Fibroblast of skin of back (primary cell): ENCODE data around the gene TRMO.

Source experiments
- DNase-seq: peaks from one replicate; pipeline ENCODE4 v3.0.0-alpha.2; 2013

The TRMO gene

DNA sequence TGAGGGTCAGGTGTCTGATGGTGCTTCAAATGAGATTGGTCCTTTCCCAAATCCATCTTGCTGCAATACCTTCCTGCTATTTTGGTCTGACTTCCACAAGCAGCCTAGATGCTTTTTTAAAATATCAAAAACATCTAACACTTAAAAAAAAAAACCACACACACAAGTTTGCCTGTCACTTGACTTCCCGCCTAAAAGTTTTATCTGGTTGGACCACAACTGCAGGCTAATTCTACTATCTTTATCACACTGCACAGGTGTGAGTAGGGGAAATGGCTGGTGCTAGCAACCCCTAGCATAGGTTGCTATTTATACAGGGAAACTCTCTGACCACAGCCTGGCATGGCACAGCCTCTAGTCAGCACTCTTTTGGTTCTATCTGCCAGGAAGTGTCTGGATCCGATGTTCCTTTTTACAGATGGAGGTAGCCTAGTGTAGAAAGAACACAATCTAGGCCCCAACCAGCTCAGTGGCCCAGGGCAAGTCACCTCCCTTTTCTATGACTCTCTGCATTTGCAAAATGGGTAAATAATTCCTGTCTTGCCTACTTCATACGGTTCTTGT, 15.9 kb upstream of the TRMO start, which contains the start of gene HEMGN:
TSS of gene HEMGN (minus strand) at position 92 of the 564 bp plus-strand sequence. CDS start at position 56, 36 bp downstream.
- DNase-seq: no peak

DNA sequence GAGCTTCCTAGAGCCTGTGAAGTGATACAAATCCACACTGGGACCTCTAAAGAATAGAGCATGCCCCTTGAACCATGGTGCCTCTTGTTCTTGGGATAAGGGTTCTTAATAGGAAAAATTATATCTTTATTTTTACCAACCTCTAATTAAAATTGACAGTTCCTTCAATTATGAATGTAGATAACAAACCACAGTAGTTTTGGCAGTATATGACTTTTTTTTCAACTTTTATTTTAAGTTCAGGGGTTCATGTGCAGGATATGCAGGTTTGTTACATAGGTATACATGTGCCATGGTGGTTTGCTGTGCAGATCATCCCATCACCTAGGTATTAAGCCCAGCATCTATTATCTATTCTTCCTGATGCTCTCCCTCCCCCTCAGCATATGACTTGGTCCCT, 14.7 kb upstream of the TRMO start:
- DNase-seq: no peak

DNA sequence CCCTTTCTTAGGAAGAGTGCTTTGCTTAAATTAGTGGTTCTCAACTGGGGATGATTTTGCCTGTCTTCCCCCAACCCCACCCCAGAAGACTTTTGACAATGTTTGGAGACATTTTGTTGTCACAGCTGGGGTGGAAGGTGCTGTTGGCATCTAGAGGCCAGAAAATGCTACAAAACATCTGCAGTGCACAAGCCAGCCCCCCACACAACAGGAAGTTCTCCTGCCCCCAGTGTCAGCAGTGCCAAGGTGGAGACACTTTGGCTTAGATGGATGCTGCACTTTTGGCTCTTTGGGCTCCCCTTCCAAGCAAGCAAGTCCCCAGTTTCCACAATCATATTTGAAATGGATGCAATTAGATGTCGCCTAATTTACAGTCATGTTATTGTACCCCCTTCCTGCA, 13.0 kb upstream of the TRMO start:
- DNase-seq: no peak

DNA sequence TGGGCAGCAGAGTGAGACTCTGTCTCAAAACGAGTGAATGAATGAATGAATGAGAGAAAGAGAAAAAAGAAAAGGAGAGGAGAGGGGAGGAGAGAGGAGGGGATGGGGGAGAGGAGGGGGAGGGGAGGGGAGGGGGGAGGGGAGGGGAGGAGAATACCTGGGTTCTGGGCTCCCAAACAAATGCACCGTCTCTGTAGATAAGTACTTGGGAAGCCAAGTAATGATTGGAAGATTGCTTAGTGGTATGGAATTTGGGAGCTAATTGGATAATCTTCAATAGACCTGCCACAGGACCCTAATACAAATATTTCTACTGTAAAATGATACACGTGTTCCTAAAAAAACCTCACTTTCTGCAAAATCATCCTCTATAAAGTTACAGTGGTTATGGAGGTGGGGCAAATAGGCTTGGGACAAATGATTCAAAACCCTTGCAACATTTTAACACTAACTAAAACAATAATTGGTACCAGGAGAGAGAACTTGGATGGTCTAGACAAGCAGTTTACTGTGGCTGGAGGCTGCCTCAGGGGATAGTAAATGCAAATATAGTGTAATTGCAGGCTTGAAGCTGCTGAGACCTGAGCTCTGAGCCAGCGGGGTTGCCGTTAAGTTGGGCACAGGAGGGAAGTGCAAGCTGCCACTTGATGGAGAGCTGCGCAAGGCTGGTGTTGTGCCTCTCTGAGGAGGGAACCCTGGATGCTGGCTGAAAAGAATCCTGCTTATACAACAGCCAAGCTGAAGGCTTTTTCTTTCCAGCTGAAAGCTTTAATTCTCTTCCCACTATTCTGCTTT, 12.2 kb upstream of the TRMO start:
- no peak for DNase-seq

DNA sequence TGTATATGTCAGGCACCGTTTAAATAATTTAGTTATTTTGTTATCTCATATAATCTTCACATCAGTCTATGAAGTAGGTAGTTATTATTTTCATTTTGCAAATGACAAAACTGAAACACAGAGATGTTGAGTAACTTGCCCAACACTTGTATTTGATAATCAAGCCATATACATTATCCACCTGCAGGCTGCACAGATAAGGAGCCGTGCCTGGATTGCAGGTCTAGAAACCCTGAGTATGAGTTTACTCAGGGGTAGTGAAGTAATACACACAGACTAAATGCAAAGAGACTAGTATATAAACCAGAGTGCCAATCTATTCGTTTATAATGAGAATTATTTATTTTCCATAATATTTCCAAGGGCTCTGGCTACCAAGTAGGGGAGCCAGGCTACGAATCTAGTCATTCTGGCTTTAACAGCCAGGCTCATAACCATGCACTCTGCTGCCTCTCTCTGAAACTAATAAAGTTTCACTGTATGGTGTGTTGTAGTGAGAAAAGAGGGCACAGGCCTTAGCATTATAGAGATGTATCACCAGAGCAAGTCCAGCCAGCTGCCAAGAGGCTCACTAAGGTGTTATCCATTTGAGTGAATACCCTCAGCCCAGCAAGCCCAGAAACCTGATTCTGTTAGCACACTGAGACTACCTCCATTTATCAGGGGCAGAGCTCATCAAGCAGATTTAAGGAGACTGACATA, 11.1 kb upstream of the TRMO start:
- DNase-seq: no peak

DNA sequence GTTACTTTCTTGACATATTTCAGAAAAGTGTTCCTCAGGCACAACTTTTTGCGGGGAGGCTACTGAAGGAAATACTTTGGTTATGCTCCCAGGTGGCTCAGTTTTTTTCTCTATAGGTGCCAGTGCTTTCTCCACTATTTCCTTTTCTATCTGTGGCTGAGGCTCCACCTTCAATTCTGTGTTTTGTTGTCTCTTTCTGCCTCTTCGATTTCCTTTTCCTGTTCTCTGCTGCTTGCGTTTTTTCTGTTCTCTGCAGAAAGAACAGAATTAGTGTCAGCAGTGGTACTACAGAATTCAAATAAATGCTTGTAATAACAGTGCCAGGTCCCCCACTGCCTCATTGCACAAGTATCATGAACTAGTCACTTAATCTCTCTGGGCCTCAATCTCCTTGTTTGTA, 8.7 kb upstream of the TRMO start:
- no peak for DNase-seq

DNA sequence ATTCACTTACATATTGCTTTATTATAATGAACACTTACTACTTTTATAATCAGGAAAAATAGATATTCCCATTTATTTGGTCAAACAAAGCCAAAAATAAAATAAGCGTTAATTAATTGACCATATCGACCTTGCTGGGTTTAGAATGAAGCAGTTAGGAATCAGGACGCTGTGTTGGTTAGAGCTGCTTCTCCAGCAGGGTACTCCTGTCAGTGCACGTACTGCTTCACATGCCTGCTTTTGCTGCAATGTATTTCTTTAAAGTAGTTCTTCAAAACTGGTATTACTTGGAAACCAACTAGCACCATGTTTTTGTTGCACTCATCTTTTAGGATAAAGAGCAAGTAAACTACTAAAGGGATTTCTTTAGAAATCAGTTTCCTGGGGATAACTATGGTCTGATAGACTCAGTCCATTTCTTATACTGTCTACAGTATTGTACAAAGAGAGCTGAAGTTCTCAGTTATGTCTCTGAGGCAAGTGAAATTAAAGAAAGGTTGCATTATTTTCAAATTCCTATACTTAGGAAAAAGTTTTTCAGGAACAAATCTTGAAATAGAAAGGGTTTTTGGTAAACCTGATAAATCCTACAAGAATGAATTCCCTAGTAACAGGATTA, 6.8 kb upstream of the TRMO start:
- DNase-seq: no peak

DNA sequence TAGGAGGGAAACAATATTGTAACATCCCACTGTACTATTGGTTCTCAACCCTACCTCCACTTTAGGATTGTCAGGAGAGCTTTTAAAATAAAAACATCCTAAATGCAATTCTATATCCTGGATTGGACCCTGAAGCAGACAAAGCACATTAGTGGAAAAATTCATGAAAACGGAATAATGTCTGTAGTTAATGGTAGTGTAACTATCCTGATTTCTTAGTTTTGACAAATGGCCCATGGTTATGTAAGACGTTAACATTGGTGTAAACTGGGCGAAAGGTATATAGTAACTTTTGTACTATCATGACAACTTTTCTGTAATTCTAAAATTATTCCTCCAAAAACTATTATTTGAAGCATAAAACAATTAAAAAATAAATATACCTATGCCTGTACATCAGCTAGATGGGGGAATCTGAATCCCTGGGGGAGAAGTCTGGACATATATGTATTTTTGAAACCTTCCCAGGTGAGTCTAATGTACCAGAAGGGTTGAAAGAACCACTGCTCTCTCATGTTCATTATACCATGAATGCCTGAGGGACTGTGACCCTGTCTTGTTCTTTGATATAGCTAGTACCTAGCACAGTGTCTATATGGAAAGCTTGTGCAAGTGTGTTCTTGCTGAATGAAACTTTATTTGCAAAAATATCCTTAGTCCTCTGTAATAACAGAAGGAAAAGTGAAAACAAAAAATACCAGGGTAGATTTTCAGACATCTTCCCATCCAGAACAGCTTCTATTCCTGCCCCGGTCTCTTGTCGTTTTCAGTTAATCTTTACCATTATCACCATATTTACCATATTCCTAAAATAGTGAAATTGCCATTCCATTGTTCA, 3.4 kb upstream of the TRMO start:
- DNase-seq: no peak

DNA sequence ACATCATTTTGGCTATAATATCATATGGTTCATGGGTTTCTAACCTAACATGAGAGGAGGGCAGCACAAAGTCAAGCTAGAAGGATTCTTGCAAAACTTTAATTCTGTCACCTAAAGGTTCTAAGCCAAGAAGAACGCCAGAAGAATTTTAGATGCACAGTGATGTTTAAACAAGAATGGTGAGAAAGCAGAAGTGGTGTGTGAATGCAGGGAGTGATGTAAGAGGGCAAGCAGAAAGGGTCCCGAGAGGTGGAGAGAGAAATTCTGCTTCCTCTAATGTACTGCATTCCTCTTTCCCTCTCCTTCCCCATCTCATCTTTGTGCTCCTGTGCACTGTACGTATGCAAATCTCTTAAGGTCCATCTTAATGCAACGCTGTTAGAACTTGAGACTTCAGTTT, 2.1 kb upstream of the TRMO start:
- DNase-seq: no peak

DNA sequence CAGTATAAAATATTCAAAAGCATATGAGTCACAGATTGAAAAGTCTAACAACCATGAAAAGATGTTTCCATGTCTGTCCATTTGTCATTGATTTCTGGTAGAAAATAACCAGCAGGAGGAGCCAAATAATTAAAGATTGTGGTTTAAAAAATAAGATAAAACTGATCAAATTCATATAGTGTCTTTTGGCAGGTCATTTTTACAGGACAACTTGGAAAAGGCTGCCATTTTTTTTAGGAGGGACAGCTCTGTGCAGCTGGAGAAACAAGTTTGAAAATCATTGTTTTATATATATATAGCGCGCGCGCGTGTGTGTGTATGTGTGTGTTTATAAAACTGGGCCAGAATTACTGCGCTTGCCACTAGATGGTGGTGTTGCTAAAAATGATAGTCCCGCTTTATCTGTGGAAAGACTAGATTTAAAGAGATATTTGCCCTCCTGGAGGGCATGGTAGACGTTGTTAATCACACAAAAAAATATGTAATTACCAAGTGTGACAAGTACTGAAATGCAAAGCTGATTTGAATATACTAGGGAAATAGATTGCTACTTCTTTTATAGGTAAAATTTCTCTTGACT, 1.3 kb upstream of the TRMO start:
- DNase-seq: peak; percentile 81

DNA sequence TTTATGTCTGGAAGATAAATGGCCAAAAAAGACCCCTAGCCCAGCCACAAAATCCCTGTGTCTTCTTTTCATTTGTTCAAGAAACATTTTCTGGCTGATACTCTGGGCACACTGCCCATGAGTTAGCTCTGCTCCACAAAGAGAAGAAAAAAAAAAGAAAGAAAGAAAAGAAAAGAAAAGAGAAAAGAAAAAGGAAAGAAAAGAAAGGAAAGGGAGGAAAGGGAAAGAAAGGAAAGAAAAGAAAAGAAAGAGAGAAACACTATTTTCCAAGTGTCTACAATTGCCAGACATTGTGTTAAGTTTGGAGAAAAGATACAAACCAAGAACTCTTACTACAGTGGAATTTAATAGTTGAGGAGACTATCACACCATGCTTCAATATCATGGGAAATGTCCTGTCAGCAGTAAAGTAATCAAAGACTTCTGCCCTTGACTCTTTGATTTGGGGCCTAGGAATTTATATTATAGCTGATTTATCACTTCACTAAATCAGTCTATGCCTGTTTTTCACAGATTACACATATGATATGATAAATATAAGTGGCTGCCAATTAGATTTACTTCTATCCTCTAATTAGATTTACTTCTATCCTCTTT, 3.0 kb downstream of the TRMO start:
- DNase-seq: no peak

DNA sequence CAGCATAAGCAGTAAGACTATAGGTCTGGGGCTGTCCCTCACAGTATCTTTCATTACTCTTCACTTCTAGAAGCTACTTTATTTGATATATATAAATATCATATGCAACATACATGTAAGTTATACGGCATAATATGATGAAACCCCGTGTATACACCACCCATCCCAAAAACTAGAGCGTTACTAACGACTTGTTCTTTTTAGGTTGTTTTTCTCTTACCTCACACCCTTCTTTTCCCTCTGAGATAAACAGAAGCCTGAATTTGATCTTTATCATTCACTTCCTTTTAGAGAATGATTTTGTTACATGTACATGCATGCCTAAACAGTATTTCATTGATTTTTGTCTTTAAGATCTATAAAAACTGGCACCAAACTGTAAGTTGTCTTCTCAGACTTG, 3.7 kb downstream of the TRMO start:
- no peak for DNase-seq

DNA sequence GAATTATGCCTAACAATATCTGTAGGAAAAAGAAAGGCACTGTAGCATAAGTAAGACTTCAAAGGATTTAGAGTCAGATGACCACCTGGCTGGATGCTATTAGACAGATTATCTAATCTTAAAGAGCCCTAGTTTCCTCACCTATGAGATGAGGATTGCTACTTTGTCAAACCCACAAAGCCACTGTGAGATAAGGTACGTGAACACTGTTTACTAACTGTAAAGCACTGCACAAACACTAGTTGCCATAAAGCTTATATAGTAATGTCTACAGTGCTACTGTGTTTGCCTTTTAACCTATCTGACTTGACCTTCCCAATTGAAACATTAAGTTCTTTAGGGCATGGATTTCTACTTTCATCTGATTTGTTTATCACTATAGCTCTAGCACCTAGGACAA, 10.3 kb downstream of the TRMO start:
- DNase-seq: no peak

DNA sequence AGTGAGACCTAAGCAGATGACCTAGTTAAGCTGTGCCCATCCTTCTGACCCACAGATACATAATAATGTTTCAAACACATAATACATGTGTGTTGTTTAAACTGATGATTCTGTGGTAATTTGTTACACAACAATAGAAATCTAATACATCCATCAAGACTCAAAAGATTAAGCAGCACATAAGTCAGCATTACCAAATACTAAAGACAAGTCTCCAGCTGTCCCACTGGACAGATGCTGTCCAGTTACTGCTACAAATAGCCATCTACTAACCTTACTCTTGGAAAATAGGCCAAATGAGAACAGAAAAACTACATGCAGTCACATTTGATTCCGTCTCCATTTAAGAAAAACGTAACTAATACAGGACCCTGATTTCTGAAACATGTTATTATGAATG, 10.8 kb downstream of the TRMO start:
- no peak for DNase-seq

DNA sequence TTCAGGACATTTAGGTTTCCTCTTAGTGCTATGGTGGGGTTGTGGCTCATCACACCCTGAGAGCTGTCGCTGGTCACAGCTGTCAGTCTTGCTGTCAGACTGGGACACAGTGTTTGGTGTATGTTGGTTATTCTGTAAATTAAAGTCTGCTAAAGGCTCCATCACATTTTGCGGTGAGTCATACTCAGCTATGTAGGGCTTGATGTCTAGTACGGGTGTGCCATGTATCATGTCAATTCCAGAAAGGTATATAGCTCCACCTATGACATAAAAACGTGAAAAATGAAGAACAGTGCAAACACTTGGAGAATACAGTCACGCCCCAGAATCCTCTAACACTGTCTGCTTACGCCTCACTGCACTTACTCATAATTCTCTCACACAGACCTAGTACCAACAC, 11.9 kb downstream of the TRMO start:
- no peak for DNase-seq

DNA sequence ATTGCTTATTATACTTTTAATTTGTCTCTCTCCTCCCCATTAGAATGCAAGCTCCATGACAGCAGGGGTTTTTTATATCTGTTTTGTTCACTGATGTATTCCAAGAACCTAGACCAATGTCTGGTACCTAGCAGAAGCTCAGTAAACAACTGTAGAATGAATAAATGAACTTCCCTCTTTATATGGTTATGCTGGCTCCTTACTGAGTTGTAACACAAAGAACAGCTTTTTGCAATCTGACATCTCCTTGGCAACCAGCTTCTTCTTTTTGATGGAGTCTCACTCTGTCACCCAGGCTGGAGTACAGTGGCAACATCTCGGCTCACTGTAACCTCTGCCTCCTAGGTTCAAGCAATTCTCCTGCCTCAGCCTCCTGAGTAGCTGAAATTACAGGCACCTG, 13.6 kb downstream of the TRMO start:
- DNase-seq: no peak

DNA sequence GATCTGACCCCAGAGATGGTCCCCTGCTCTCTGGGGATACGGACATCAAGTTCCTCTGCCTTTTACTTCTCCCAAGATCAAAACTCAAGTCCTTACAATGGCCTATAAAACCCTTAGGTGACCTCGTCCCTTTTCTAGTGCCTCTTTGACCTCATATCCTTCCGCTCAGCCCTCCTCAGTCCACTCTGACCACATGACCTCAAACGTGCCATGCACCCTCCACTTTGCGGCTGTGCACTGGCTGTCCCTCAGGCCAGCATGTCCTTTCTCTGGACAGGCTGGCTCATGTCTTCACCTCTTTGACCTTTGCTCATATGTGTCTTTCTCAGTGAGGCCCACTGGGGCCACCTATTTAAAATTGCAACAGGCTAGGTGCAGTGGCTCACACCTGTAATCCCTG, 14.7 kb downstream of the TRMO start:
- DNase-seq: no peak

DNA sequence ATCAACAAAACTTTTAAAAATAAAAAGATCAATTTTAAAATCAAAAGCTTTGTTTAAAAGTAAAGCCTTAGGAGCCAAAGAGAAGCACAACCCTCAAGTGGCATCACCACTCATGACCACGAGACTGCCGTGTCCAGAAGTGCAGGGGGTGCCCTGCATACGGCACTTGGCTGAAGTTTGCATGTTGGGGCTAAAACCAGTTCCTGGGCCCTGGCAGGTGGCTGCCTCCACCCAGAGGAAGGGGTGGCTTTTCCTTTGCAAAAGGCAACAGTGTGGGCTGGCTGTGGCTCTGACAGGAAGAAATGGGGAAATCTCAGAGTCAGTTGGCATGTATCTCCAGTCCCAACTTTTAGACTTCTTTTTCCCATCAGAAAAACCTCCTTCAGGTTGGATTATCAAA, 15.3 kb downstream of the TRMO start:
- DNase-seq: no peak

DNA sequence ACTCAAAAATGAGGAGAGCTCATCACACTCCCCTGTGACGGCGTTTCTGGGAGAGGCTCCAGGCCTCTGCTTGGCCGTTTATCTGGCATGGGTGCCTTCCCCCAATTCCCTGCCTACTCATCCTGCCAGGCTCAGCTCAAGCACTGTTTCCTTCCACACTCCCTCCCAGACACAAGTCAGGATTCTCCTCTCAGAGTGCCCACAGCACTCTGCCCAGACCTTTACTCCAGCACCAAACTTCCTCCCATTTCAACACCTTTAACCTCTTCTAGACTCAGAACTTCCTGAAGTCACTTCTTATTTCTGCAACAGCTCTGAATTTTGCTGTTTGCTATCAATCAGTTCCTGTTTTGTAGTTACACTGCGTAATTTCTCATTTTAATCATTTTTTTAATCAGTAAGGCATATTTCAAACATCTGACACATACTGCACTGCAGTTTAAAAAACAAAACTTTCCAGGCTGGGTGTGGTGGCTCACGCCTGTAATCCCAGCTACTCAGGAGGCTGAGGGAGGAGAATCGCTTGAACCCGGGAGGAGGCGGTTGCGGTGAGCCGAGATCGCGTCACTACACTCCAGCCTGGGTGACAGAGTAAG, 16.0 kb downstream of the TRMO start:
- no peak for DNase-seq

DNA sequence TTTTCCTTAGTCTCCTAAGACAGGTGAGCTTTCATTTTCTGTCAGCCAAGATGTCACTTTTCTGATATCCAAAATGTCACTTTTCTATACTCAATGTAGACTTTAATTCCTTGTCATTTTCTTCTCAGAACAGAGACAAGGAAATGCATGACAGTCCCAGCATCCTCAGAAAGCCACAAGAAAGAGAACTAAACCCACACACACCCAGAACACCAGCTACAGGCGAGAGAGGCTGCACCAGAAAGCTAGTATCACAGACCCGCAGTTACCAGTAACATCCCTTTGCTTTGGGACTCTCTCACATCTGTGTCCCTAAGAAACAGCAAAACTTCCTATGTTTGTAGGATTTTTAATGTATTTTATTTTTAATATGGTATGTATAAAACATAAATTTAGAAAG, 17.1 kb downstream of the TRMO start:
- no peak for DNase-seq

DNA sequence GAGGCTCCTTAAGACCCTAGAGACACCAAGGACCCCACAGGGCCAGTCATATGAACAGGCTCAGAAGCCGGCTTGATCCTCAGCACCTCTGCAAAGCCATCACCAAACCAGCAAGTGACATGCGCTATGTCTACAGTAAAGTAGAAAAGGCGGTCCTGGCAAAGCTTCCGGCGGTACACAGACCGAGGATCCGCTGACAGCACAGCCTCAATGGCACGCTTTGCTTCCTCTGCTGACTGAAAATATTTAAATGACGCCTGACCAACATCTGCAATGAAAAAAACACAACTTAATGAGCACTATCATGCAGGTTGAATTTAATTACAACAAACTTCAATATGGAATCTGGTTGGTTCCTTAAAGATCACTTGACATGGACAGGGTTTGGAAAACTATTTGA, 17.6 kb downstream of the TRMO start:
- no peak for DNase-seq
